Measurements from ENCODE around the gene FBXL22. TPM values are rescaled to one million over a fixed set of nuclear protein-coding genes. Genes with fewer than 3 reads are reported as not detected.

Gene FBXL22
- total RNA-seq, 2 donors from 2014 or later: 0.29 to 0.90 TPM

GRCh38 chr15:63554337-63554927 lies 42.8 kb upstream of the FBXL22 start:
- Histone ChIP-seq H3K4me1 (ENCODE audit: control insufficient read depth, insufficient read depth, low read length) (no peaks in the 10 kb centered on the region), H3K36me3 (ENCODE audit: control insufficient read depth, insufficient read depth, low read length) (peaks cover 61% of the 10 kb centered on the region), H3K27me3 (ENCODE audit: control insufficient read depth, insufficient read depth, low read length, poor library complexity, severe bottlenecking) (no peaks in the 10 kb centered on the region), H3K9ac (ENCODE audit: extremely low read depth, low read length, poor library complexity, severe bottlenecking) (no peak overlapping the region), H3K9me3 (ENCODE audit: control insufficient read depth, low read length) (no peaks in the 10 kb centered on the region), H3K4me3 (ENCODE audit: low read length) (no peak overlapping the region), H3K27ac (ENCODE audit: low read depth, low read length) (no peak overlapping the region)
- Mint-ChIP-seq H3K36me3 (ENCODE audit: low read depth) (peaks cover 31% of the 10 kb centered on the region), H3K4me3 (no peak overlapping the region), H3K27ac (no peak overlapping the region), H3K4me1 (peaks cover 17% of the 10 kb centered on the region), H3K9me3 (no peaks in the 10 kb centered on the region), H3K27me3 (ENCODE audit: insufficient read depth) (no peaks in the 10 kb centered on the region)
- WGBS, 2 experiments (ENCODE audit: insufficient coverage in 1 of 2, insufficient read length in 1 of 2): 100% methylated on average over 1 of the region's 2 CpGs; no CpG with 5 or more reads in 1 of the 2 experiments
- no peak for DNase-seq
- no peak for TF ChIP-seq CTCF (conservative IDR thresholded peaks at IDR 0.05)

GRCh38 chr15:63555507-63555906 lies 41.7 kb upstream of the FBXL22 start:
- no peak for DNase-seq
- Histone ChIP-seq H3K36me3 (ENCODE audit: control insufficient read depth, insufficient read depth, low read length) (peaks cover 65% of the 10 kb centered on the region), H3K4me3 (ENCODE audit: low read length) (no peak overlapping the region), H3K9me3 (ENCODE audit: control insufficient read depth, low read length) (no peaks in the 10 kb centered on the region), H3K9ac (ENCODE audit: extremely low read depth, low read length, poor library complexity, severe bottlenecking) (no peak overlapping the region), H3K4me1 (ENCODE audit: control insufficient read depth, insufficient read depth, low read length) (no peaks in the 10 kb centered on the region), H3K27me3 (ENCODE audit: control insufficient read depth, insufficient read depth, low read length, poor library complexity, severe bottlenecking) (no peaks in the 10 kb centered on the region), H3K27ac (ENCODE audit: low read depth, low read length) (no peak overlapping the region)
- Mint-ChIP-seq H3K36me3 (ENCODE audit: low read depth) (peaks cover 36% of the 10 kb centered on the region), H3K27ac (no peak overlapping the region), H3K4me1 (peaks cover 17% of the 10 kb centered on the region), H3K4me3 (no peak overlapping the region), H3K27me3 (ENCODE audit: insufficient read depth) (no peaks in the 10 kb centered on the region), H3K9me3 (no peaks in the 10 kb centered on the region)
- no peak for TF ChIP-seq CTCF (conservative IDR thresholded peaks at IDR 0.05)

GRCh38 chr15:63556246-63556645 lies 40.9 kb upstream of the FBXL22 start:
- DNase-seq: no peak
- no peak overlapping the region for H3K27ac ChIP-seq (ENCODE audit: low read depth, low read length)
- Mint-ChIP-seq H3K4me1 (peaks cover 17% of the 10 kb centered on the region), H3K4me3 (no peak overlapping the region), H3K9me3 (no peaks in the 10 kb centered on the region), H3K27me3 (ENCODE audit: insufficient read depth) (no peaks in the 10 kb centered on the region), H3K36me3 (ENCODE audit: low read depth) (peaks cover 40% of the 10 kb centered on the region), H3K27ac (no peak overlapping the region)
- no peaks in the 10 kb centered on the region for H3K27me3 ChIP-seq (ENCODE audit: control insufficient read depth, insufficient read depth, low read length, poor library complexity, severe bottlenecking)
- no peaks in the 10 kb centered on the region for H3K4me1 ChIP-seq (ENCODE audit: control insufficient read depth, insufficient read depth, low read length)
- H3K9me3 ChIP-seq (ENCODE audit: control insufficient read depth, low read length): no peaks in the 10 kb centered on the region
- TF ChIP-seq CTCF (conservative IDR thresholded peaks at IDR 0.05): no peak
- no peak overlapping the region for H3K9ac ChIP-seq (ENCODE audit: extremely low read depth, low read length, poor library complexity, severe bottlenecking)
- peaks cover 72% of the 10 kb centered on the region for H3K36me3 ChIP-seq (ENCODE audit: control insufficient read depth, insufficient read depth, low read length)
- no peak overlapping the region for H3K4me3 ChIP-seq (ENCODE audit: low read length)
- WGBS, 2 experiments (ENCODE audit: insufficient coverage in 1 of 2, insufficient read length in 1 of 2): 84 to 93% methylated on average over 4 to 6 of the region's 6 CpGs

All from endodermal cell (in vitro differentiated cells).